Measurements from ENCODE around the gene CUBN.

GRCh38 chr10:16854623-16855022 is 275.0 kb downstream of the CUBN start:
- TF ChIP-seq CTCF (IDR thresholded peaks at IDR 0.05): no peak
- TF ChIP-seq POLR2A (IDR thresholded peaks at IDR 0.05): no peak
